Tongue (tissue), 2 donors: ENCODE results near the gene TNC. TPM values are rescaled to one million over a fixed set of nuclear protein-coding genes. Genes with fewer than 3 reads are reported as not detected.

ENCODE experiments used
- DNase-seq: peaks from one replicate; pipeline ENCODE4 v3.0.0-alpha.2; 2015
- total RNA-seq: library from RNA; depleted of rRNA; stranded (reverse); fragments of >200 nt; gene quantifications from one replicate; pipeline ENCODE4 v1.2.3, GENCODE V29; 2014

The TNC gene
- 266 TPM for total RNA-seq

- peak; percentile 97 for DNase-seq
These were observed at the start of gene TNC for GRCh38 chr9:115117999-115118878. TSS of gene TNC (minus strand) at chr9:115118157. CDS start at chr9:115091018, 27,139 bp downstream.

- DNase-seq: peak; percentile 65
These were observed 49.2 kb upstream of the TNC start for GRCh38 chr9:115167175-115167574.

- DNase-seq: no peak
These were observed 47.3 kb upstream of the TNC start for GRCh38 chr9:115165233-115165632.

- peak; percentile 96 for DNase-seq
These were observed 46.6 kb upstream of the TNC start for GRCh38 chr9:115164511-115164974.

- DNase-seq: no peak
These were observed 45.0 kb upstream of the TNC start for GRCh38 chr9:115162946-115163345.

- no peak for DNase-seq
These were observed 43.5 kb upstream of the TNC start for GRCh38 chr9:115161446-115161845.

GRCh38 chr9:115158661-115159481 lies 40.9 kb upstream of the TNC start:
- peak; percentile 87 for DNase-seq

- no peak for DNase-seq
These were observed 39.3 kb upstream of the TNC start for GRCh38 chr9:115157245-115157674.

GRCh38 chr9:115155037-115155436 lies 37.1 kb upstream of the TNC start:
- DNase-seq: peak; percentile 57

- no peak for DNase-seq
These were observed 36.7 kb upstream of the TNC start for GRCh38 chr9:115154617-115155016.

GRCh38 chr9:115152281-115152820 lies 34.4 kb upstream of the TNC start:
- DNase-seq: no peak

- DNase-seq: no peak
These were observed 30.8 kb upstream of the TNC start for GRCh38 chr9:115148721-115149120.

- peak; percentile 75 for DNase-seq
These were observed 28.6 kb upstream of the TNC start for GRCh38 chr9:115146581-115147021.

GRCh38 chr9:115144706-115145105 lies 26.7 kb upstream of the TNC start:
- no peak for DNase-seq

GRCh38 chr9:115143689-115144088 lies 25.7 kb upstream of the TNC start:
- DNase-seq: no peak

GRCh38 chr9:115142517-115143270 lies 24.7 kb upstream of the TNC start:
- DNase-seq: no peak

GRCh38 chr9:115142090-115142489 lies 24.1 kb upstream of the TNC start:
- DNase-seq: no peak

GRCh38 chr9:115141612-115142011 lies 23.7 kb upstream of the TNC start:
- DNase-seq: no peak

- no peak for DNase-seq
These were observed 20.2 kb upstream of the TNC start for GRCh38 chr9:115138151-115138550.

- no peak for DNase-seq
These were observed 19.6 kb upstream of the TNC start for GRCh38 chr9:115137526-115137925.

GRCh38 chr9:115135821-115136778 lies 18.1 kb upstream of the TNC start:
- peak; percentile 87 for DNase-seq
